ENCODE results near the gene HDAC4. TPM values are rescaled to one million over a fixed set of nuclear protein-coding genes. Genes with fewer than 3 reads are reported as not detected.

Gene HDAC4
- total RNA-seq, 1 experiment from 2014 or later: 16.0 TPM

GRCh38 chr2:239072786-239073185, 328.0 kb downstream of the HDAC4 start:
- no peak for DNase-seq (ENCODE audit: low spot score)

- no peak for DNase-seq (ENCODE audit: low spot score)
These were observed 330.4 kb downstream of the HDAC4 start for GRCh38 chr2:239070466-239070865.

GRCh38 chr2:239069362-239070333, 331.2 kb downstream of the HDAC4 start:
- peak; percentile 5 for DNase-seq (ENCODE audit: low spot score)

- no peak for DNase-seq (ENCODE audit: low spot score)
These were observed 332.4 kb downstream of the HDAC4 start for GRCh38 chr2:239068411-239068810.

GRCh38 chr2:239067196-239067865, 333.5 kb downstream of the HDAC4 start:
- no peak for DNase-seq (ENCODE audit: low spot score)

- no peak for DNase-seq (ENCODE audit: low spot score)
These were observed 334.2 kb downstream of the HDAC4 start for GRCh38 chr2:239066597-239066996.

- no peak for DNase-seq (ENCODE audit: low spot score)
These were observed 334.9 kb downstream of the HDAC4 start for GRCh38 chr2:239065962-239066361.

GRCh38 chr2:239065537-239065936, 335.3 kb downstream of the HDAC4 start:
- no peak for DNase-seq (ENCODE audit: low spot score)

GRCh38 chr2:239064891-239065290, 335.9 kb downstream of the HDAC4 start:
- no peak for DNase-seq (ENCODE audit: low spot score)

- no peak for DNase-seq (ENCODE audit: low spot score)
These were observed 336.6 kb downstream of the HDAC4 start for GRCh38 chr2:239064253-239064652.

GRCh38 chr2:239062743-239063142, 338.1 kb downstream of the HDAC4 start:
- DNase-seq (ENCODE audit: low spot score): no peak

- DNase-seq (ENCODE audit: low spot score): no peak
These were observed 338.8 kb downstream of the HDAC4 start for GRCh38 chr2:239061824-239062570.

- DNase-seq (ENCODE audit: low spot score): no peak
These were observed 339.6 kb downstream of the HDAC4 start for GRCh38 chr2:239061121-239061666.

GRCh38 chr2:239060676-239061075, 340.1 kb downstream of the HDAC4 start:
- no peak for DNase-seq (ENCODE audit: low spot score)

GRCh38 chr2:239059854-239060253, 341.0 kb downstream of the HDAC4 start:
- no peak for DNase-seq (ENCODE audit: low spot score)

GRCh38 chr2:239058766-239059165, 342.1 kb downstream of the HDAC4 start:
- no peak for DNase-seq (ENCODE audit: low spot score)

GRCh38 chr2:239057533-239057932, 343.3 kb downstream of the HDAC4 start:
- no peak for DNase-seq (ENCODE audit: low spot score)

- no peak for DNase-seq (ENCODE audit: low spot score)
These were observed 344.2 kb downstream of the HDAC4 start for GRCh38 chr2:239056611-239057010.

- no peak for DNase-seq (ENCODE audit: low spot score)
These were observed 344.9 kb downstream of the HDAC4 start for GRCh38 chr2:239055756-239056493.

- no peak for DNase-seq (ENCODE audit: low spot score)
These were observed 345.9 kb downstream of the HDAC4 start for GRCh38 chr2:239054921-239055320.

Data from HT-29 (cell line).